SKM-1 treated with dmso at 0.1 percent for 144 hours (cell line): Measurements from ENCODE around the gene WRAP73.
"Not testable (repeated sequence)": the region's sequence is repeated elsewhere in the genome, so short reads cannot be mapped to it uniquely, and the experiment has no call there.

Experiments used
- DNase-seq: peaks from one replicate; lab custom pipeline; 2025; ENCODE audit not compliant: unreplicated experiment; lab: John Stamatoyannopoulos, UW

WRAP73 gene

DNA sequence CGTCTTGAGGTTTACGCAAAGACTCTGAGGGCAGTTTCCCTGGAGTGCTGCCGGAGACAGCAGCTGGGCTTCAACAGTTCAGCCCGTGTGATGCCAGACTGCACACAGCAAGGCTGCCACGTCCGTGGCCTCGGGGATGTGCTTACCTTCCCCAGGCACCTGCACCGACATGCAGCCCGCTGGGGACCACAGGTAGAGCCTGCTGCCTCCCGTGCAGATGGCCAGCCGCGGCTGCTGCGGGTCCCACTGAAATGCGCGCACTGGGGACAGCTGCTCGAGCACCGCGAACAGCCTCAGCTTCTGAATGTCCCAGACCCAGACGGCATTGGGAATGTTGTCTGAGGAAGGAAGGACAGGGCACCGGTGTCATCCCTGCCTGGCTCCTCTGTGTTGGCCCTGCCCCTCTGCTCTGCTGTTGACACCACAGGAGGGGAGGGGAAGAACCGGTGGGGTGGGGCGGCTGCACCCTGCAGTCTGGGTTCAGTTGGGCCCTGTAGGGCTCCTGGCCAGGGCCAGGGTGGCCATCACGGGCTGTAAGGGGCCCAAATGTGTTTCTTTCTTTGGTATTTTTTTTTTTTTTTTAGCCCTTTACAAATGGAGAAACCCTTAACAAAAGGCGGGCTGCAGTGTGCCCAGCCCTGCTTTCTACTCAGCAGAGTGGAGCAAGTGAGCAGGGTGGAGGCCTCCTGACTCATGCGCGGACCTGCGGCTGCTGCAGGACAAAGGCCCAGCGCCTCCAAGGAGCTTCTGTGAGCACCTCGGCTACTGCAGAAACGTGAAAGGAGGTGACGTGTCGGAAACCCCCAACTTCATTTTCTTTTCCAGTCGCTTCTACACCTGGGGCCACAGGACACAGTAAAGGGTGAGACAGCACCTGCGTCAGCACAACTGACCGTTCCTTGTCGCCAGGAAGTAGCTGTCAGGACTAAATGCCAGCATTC, 18.3 kb downstream of the WRAP73 start:
- no peak for DNase-seq

DNA sequence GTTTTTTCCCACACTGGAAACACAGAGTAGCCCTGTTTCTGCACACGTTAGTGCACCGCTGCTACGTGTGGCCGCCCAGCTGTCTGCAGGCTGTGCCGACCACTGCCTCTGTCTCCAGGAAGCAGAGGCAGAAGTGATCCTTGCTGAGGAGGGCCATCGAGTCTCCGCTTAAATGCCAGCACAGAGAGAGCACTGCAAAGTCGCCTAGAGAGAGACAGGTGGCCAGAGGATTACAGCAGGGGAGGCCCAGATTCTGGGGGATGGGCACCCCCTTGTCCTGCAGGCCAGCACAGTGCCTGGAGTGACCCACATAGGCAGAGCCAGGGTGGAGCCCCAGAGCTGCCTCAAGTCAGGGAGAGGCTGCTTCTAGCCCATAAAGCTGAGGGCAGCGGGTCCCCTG, 19.0 kb downstream of the WRAP73 start:
- DNase-seq, result no peak

DNA sequence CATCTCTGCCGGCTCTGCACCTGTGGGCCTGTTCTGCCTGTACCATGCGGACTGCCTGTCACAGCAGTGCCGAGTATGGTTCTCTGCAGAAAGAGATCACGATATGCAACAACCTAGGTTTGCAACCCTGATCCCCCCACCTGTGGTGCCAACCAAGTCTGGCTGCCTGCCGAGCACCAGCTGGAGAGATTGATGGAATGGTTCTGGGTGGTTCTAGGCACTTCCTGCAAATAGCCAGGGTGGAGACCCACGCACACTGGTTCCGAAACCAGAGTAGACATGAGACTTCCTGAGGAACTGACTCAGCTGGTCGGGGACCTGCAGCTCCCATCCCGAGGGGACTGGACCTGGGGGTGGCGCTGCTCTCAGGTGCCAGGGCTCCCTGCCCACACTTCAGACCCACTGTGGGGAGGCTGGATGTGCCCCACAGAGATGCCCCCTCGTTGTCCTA, 19.7 kb downstream of the WRAP73 start:
- DNase-seq, result no peak

DNA sequence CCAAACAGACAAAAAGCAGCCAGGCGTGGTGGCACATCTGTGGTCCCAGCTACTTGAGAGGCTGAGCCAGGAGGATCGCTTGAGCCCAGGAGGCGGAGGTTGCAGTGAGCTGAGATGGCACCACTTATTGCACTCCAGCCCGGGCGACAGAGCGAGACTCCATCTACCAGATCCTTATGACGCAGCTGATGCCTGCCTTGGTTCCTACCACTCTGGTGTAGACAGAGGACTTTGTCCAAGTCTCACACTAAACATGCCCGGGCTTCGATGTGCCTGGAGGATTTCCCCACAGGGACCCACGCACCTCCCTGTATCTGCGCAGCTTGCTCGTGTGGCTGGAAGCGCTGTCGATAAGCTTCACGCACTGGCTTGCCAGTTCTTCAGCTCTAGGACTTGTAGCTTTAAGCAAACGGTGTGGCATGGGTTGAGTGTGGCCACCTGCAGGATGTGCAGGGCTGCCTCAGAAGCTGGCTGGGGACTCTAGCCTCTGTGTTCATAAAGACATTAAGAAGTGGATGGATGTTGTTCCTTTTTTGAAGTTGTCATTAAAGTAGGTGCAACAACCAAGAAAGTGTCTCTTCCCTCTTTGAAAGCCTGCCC, 20.2 kb downstream of the WRAP73 start:
- DNase-seq, result no peak

DNA sequence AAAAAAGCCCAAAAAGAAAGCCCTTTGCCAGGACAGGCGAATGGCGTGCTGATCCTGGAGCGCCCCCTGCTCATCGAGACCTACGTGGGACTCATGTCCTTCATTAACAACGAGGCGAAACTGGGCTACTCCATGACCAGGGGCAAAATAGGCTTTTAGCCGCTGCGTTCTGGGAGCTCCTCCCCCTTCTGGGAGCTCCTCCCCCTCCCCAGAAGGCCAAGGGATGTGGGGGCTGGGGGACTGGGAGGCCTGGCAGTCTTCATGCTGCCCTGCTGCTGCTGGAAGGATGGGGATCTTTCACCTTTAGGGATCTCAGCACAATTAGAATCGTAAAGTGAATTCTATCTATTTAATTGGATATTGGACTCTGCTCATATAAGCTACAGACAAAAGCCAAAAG, 21.5 kb downstream of the WRAP73 start:
- no peak for DNase-seq

DNA sequence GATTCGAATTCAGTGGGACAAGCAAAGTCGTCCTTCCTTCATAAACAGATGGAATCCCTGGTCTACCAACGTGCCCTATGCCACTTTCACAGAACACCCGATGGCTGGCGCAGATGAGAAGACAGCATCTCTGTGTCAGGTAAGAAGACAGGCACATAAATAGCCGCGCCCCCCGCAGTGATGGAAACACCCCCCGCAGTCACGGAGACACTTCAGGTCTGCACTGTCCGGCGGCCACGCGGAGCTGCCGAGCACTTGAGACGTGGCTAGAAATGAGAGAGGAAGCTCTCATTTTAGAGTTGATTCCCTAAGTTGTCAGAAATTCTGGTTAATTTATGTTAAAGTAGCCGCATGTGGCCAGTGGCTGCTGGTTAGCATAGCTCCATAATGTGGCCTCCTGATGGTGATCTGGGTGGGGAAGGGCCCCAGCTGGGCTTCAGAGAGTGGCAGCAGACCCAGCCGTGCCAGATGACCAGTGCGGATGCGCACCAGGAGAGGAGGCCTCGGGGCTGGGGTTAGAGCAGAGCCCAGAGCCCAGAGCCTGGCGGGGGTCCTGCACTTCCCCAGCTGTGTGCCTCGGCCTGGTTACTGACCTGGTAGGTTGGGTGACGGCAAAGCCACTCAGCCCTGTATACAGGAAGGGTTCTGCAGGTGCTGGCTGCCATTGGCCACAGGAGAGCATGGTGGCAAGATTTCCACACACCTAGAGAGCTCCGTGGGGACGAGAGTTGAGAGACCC, 22.2 kb downstream of the WRAP73 start:
- DNase-seq, result no peak

DNA sequence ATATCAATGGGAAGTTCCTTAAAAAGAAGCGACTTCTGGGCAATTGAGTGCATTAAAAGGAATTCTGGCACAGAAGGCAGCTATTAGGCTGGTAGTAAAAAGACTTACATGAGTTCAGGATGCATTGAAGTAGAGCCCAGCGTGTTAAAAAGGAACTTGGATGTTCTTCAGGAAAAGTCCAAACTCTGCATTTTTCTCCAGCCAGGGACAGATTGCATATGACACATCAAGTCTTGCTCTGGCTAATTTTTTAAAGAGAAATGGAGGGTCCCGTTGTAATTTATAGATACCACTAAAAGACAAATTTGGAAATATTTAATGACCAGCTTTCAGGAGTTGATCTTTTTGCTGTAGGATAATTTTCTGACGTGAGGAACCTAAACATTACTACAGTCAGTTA, 23.9 kb downstream of the WRAP73 start:
- no peak for DNase-seq

DNA sequence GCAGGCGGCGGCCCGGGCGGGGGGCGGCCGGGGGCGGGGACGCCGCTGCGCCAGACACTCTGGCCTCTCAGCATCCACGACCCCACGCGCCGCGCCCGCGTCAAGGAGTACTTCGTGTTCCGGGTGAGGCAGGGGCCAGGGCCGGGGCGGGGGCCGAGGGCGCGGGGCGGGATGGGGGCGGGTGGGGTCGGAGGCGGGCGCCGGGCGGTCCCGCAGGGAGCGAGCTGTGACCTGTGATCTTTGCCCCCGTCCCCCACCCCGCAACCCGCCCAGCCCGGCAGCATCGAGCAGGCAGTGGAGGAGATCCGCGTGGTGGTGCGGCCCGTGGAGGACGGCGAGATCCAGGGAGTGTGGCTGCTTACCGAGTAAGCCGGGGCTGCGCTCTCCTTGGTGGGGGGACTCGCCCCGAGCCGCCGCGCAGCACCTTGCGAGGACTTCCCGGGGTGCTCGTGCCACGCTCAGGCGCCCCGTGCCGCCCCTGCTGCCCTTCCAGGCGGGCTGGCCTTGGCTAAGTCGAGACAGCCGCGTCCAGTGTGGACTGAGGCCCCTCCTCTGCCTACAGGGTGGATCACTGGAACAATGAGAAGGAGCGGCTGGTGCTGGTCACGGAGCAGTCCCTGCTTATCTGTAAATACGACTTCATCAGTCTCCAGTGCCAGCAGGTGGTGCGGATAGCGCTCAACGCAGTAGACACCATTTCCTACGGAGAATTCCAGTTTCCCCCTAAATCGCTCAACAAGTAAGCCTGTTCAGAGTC, 24.6 kb downstream of the WRAP73 start:
- DNase-seq, result no peak

DNA sequence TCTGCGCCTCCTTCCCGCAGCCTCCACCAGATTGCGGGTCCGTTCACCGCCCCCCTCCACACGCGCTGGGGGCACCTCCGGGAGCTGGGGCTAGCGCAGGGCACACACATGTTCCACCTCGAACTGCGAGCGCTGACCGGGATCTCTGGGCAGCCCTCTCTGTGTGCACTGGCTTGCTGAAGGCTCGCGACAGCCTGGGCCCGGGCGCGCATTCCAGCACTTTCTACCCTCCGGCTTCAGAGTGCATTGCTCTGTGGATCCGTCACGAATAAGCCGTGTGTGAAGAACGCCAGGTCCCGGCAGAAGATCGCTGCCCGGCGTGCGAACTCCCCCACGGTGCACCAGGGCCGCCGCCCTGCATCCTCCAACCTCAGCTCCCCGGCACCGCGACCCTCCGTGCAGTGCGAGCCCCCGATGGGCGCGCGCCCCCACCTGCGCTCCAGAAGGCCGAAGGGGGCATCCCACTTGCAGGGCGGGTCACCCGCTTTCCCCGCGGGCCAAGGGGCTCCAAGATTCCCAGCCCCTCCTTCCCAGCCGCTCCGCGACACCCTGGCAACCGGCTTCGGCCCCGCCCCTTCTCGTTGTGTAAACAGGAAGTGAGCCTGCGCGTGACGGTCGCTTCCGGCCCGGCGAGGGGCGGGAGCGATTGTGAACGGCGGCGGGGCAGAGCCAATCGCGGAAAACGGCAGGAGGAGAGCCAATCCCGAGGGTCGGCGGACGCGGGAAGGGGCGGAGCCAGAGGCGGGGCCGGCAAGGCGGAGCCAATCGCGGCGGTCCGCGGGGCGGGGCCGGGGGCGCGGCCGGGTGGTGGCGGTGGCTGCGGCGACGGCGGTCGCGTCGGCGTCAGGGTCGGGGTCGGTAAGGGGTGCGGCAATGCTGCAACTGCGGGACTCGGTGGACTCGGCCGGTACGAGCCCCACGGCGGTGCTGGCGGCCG, 25.4 kb downstream of the WRAP73 start, which contains the start of gene TPRG1L:
TPRG1L (plus strand) TSS at position 816 of the 937 bp plus-strand sequence; CDS start at position 874, 58 bp downstream.
- DNase-seq, result peak; percentile 96

DNA sequence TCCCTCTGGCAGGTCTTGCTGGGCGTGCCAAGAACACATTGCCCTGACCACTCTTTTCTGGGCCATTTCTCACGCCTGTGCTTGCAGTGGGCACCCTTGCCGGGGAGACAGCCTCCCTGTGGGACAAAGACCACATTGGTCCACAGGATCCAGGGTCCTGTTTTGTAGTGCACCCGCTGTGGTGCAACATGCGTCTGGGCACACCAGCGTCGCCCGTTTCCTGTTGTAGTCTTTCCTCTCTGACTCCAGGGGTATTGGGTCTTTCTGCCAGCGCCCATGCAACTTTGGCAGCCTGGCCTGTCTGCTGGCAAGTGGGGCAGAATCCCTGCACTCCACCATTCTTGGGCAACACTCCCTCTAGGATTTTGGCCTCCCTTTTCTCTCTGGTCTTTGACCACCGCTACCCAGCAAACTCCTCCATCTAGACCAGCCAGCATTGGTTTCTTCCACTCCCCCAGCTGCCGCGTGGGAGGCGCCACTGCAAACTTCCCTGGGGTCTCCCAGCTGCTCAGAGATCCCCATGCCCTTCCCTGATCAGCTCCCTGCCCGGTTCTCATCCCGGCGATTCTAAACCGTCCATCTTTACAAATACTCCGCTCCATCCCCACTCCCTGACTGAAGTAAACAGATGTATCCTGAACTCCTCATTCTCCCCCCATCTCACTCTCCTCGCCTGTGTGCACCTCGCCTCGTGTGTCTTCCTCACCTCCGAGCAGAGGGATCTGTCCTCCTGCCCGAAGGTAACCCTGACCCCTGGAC, 26.3 kb downstream of the WRAP73 start:
- DNase-seq, result no peak

DNA sequence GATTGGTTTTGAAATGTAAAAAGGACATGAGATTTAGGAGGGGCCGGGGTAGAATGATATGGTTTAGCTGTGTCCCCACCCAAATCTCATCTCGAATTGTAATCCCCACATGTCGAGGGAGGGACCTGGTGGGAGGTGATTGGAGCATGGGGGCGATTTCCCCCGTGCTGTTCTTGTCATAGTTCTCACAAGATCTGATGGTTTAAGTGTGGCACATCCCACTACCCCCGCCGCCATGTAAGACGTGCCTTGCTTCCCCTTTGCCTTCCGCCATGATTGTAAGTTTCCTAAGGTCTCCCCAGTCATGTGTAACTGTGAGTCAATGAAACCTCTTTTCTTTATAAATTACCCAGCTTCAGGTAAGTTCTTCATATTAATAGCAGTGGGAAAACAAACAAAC, 27.8 kb downstream of the WRAP73 start:
- not testable (repeated sequence) for DNase-seq

DNA sequence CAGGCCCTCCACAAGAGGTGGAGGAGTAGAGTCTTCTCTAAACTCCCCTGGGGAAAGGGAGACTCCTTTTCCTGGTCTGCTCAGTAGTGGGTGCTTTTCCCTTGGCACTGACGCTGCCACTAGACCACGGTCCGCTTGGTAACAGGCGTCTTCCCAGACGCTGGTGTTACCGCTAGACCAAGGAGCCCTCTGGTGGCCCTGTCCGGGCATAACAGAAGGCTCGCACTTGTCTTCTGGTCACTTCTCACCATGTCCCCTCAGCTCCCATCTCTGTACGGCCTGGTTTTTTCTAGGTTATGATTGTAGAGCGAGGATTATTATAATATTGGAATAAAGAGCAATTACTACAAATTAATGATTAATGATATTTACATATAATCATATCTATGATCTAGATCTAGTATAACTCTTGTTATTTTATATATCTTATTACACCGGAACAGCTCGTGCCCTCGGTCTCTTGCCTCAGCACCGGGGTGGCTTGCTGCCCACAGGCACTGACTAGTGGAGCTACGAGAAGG, 28.7 kb downstream of the WRAP73 start:
- not testable (repeated sequence) for DNase-seq

DNA sequence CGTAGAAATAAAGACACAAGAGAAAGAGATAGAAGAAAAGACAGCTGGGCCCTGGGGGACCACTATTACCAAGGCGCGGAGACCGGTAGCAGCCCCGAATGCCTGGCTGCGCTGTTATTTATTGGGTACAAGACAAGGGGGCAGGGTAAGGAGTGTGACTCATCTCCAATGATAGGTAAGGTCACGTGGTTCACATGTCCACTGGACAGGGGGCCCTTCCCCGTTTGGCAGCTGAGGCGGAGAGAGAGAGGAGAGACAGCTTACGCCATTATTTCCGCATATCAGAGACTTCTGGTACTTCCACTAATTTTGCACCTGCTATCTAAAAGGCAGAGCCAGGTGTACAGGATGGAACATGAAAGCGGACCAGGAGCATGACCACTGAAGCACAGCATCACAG, 29.2 kb downstream of the WRAP73 start:
- DNase-seq, result no peak

DNA sequence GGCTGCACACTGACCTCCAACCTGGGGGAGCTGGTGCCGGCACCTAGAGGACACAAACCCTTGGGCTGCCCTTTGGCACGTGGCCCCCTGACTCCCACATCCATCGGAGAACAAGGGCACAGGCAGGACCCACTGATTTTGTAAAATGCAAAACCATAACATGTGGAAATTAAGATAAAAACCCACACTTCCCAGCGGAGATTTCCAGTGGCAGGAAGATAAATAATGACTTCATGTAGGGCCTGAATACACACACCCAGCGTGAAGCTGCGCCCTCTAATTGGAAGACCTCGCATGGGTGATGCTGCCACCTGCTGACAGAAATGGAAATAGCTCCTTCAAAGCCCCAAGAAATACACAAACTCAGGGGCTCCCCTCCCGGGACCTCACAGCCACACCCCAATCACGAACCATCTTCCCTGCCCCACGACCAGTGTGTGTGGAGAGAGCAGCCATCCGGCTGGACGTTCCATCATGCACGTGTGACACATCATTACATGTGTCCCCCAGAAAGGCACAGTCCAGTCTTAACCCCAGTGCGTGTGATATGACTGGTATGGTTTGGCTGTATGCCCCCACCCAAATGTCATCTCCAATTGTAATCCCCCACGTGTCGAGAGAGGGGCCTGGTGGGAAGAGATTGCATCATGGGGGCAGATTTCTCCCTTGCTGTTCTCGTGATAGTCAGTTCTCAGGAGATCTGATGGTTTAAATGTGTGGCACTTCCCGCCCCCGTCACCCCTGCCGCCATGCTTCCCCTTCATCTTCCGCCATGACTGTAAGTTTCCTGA, 30.8 kb downstream of the WRAP73 start:
- peak; percentile 51 for DNase-seq

DNA sequence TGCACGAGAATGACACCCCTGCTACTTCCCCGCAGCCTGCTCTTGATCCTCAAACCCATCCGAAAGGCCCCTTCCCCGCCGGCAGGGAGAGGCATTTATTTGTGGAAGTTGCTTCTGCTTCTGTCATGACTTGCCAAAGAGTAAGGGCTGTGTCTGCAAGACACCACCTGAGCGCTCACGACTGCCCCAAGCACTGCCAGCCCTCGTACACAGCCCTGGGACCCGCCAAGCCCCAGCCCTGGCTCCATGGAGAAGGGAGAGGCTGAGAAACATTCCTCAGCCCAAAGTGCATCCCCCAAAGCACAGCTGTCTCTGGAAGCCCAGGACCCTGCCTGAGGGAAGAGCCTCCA, 31.4 kb downstream of the WRAP73 start:
- no peak for DNase-seq

DNA sequence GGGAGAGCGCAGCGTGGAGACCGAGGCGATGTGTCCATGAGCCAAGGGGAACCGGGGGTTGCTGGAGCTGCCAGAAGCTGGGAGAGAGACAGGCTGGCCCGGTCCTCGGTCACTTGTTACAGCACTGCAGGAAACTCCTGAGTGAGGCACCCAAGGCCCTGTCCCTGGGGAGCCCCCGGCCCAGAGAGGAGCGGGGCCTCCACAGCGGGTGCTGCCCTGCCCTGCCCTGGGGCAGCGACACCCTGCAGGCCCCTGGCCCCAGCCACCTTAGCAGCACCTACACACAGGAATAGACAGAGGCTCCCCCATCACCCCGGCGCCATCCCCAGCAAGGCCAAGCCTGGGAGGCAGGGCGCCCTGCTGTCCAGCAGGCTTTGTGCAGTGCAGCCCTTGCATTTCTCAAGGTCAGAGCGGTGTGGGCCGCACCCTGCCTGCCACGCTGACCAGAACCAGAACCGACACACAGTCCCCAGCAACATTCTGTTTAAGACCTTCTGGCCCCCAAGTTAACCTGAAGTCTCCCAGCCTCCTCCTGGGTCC, 32.0 kb downstream of the WRAP73 start:
- DNase-seq, result no peak

DNA sequence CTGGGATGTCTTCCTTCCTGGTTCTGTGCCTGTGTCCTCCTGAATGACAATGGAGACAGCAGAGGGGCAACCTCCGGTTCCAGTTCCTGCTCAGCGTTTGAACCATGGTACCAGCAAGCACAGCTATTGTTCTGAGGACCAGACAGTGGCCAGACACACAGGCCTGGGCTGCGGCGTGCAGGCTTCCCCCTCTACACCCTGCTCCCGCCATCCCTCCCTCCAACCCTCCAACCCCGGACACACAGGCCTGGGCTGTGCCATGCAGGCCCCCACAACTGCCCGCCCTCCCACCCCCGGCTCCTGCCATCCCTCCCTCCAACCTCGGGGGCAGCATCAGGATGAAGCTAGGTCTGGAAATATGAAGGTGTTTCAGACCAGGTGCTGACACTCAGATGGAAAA, 33.0 kb downstream of the WRAP73 start:
- DNase-seq, result no peak
